GM18861 (cell line): ENCODE results near the gene TEDC2.
"Not testable (repeated sequence)": the region's sequence is repeated elsewhere in the genome, so short reads cannot be mapped to it uniquely, and the experiment has no call there.

Experiments used
- ATAC-seq: cut with Tn5 transposase; IDR thresholded peaks from one replicate; pipeline ENCODE4 v1.9.1; 2021; ENCODE audit not compliant: unreplicated experiment

The TEDC2 gene

DNA sequence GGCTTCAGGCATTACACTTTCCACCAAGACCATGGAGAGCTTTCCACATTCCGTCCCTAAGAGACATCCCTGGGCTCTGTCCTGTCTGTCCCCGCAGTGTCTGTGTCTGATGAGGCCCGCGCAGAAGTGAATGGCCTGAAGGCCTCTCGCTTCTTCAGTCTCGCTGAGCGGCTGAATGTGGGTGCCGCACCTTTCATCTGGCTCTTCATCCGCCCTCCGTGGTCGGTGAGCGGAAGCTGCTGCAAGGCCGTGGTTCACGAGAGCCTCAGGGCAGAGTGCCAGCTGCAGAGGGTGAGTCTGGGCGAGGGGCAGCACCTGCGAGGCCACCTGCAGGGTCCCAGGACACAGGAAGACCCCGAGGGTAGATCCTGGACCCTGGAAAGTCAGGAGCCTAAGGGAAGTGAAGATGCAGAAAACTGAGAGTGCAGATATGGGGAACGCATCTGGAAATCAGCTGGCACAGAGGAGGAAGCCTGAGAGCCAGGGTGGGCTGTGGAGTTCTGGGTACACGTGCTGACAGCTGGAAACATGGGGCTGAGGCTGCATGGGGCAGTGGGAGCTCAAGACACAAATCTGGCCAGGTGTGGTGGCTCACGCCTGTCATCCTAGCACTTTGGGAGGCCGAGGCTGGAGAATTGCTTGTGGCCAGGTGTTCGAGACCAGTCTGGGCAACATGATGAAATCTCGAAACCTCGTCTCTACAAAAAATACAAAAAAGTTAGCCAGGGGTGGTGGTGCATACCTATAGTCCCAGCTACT, 22.7 kb upstream of the TEDC2 start:
- no peak for ATAC-seq

- no peak for ATAC-seq
Measured at GRCh38 chr16:2438121-2438520, 21.8 kb upstream of the TEDC2 start.

- ATAC-seq, result no peak
Measured at GRCh38 chr16:2439598-2439997, 20.3 kb upstream of the TEDC2 start.

DNA sequence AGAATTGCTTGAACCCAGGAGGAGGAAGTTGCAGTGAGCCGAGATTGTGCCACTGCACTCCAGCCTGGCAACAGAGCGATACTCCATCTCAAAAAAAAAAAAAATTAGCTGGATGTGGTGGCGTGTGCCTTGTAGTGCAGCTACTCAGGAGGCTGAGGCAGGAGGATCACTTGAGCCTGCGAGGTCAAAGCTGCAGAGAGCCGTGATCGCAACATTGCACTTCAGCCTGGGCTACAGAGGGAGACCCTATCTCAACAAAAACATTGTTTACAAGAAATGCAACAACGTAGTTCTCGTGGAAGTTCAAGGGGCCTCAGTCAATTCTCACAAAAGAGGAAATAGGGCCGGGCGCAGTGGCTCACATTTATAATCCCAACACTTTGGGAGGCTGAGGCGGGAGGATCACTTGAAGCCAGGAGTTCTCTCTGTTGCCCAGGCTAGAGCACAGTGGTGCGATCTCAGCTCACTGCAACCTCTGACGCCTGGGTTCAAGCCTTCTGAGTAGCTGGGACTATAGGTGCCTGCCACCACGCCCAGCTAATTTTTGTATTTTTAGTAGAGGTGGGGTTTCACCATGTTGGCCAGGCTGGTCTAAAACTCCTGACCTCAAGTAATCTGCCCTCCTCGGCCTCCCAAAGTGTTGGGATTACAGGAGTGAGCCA, 18.6 kb upstream of the TEDC2 start:
- not testable (repeated sequence) for ATAC-seq

DNA sequence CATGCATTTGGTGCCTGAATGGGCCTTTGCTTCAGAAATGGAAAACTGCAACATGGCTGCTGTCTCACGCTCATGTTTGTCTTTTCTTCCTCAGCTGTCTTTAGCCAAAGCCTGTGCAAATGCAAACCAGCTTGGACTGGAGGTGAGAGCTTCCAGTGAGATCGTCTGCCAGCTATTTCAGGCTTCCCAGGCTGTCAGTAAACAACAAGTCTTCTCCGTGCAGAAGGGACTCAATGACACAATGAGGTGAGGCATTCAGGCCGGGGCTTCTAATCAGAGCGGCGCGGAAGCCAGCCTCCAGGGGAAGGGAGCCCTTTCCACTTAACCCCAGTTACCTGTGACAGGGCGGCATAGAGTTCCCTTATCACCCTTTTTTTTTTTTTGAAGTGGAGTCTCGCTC, 16.4 kb upstream of the TEDC2 start:
- ATAC-seq, result no peak

DNA sequence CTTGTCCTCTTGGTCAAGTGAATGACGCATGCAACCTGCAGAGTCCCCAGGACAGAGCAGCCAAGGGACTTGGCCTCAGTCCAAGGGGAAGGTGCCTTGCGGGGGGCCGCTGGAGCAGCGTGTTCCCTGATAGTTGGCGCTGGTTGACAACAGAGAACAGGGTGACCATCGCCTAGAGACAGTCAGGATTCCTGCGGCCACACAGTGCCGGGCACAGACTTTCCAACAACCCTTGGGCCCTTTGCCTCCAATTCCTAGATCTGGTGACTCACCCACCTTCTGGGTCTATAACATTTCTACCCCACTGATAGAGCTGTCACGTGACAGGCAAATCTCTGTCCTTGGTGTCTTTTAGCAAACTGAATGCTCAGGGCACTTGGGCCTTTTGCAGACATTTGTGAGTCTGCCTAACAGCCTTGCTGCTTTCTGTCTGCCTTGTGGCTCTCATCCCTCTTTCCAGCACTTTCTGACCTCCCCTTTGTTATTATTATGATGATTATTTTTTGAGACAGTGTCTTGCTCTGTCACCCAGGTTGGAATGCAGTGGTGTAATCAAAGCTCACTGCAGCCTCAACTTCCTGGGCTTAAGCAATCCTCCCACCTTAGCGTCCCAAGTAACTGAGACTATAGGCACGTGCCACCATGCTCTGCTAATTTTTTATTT, 11.9 kb upstream of the TEDC2 start:
- ATAC-seq, result no peak

- no peak for ATAC-seq
Measured at GRCh38 chr16:2449118-2449517, 10.8 kb upstream of the TEDC2 start.

GRCh38 chr16:2450535-2450934, 9.4 kb upstream of the TEDC2 start:
- ATAC-seq, result no peak

GRCh38 chr16:2450975-2451381, 8.9 kb upstream of the TEDC2 start:
- no peak for ATAC-seq

- ATAC-seq, result no peak
Measured at GRCh38 chr16:2451851-2452320, 8.0 kb upstream of the TEDC2 start.

DNA sequence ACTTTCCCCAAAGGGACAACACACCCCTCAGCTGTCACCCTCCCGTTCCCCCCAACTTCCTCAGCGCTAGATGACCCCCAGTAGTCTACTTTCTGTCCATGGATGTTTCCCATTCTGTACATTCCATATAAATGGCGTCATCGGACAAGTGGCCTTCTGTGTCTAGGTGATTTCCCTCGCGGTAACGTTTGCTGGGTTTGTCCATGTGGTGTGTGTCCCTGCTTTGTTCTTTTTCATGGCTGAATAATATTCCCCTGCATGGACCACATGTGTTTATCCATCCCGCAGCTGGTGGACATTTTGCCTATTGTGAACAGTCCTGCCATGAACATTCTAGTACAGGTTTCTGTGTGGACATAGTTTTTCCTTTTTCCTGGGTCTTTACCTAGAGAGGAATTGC, 7.3 kb upstream of the TEDC2 start:
- ATAC-seq, result no peak

- ATAC-seq, result no peak
Measured at GRCh38 chr16:2455081-2455845, 4.6 kb upstream of the TEDC2 start.

DNA sequence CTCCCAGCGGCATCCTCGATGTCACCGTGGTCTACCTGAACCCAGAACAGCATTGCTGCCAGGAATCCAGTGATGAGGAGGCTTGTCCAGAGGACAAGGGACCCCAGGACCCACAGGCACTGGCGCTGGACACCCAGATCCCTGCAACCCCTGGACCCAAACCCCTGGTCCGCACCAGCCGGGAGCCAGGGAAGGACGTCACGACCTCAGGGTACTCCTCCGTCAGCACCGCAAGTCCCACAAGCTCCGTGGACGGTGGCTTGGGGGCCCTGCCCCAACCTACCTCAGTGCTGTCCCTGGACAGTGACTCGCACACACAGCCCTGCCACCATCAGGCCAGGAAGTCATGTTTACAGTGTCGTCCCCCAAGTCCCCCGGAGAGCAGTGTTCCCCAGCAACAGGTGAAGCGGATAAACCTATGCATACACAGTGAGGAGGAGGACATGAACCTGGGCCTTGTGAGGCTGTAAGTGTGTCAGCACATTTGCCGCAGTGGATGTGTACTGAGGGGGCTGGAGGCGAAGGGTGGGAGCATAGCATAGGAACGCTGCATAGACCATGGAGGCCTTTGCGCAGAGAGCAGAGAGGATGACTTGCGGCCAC, 3.3 kb upstream of the TEDC2 start:
- ATAC-seq, result no peak

GRCh38 chr16:2457267-2457666, 2.6 kb upstream of the TEDC2 start:
- no peak for ATAC-seq

DNA sequence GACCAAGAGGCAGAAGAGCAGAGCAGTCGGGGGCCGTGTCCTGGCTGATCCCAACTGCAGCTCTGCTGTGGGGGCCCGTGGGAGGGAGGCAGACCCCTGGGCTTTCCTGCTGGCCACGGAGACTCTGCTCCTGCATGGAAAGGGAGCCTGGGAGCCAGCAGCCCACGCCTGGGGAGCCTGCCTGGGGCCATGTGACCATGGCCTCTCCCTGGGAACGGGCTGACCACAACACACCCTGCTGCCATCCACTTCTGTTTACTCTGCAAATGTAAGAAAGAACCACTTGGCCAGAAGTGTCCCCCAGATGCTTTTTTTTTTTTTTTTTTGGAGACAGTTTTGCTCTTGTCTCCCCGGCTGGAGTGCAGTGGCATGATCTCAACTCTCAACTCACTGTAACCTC, 2.0 kb upstream of the TEDC2 start:
- ATAC-seq, result no peak

DNA sequence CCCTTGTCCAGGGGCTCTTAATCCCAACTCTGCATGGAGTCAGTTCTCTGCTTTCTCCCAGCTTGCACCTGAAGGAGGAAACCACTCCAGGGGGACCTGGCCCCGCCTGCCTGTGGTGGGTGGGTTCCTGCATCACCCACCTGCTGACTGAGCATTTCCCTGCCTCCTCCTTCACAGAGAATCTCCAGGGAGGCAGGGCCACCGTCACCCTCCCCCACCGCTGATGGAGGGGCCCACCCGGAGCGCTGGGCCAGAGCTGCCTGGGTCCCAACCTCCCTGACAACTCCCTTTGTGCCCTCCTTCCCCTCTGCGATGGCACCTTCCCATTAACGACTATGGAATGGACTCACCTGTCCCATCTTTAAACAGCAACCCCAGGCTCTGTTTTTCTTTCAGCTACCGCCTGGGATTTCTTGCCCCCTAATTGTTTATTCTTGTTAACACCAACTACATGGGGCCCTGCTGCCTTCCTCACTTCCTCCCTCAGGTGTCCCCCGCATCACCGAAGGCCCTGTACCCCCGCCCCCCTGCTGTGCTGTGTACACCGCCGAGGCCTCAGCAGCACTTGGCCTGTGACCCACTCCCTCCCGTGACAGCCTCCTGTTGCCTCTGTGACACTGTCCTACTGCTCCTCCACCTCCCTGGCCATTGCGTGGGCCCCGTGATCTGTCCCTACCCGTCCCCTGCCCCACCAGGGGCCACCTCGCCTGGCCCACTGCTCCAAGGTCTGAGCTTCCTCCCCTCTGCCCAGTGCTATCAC, 842 bp upstream of the TEDC2 start:
- no peak for ATAC-seq

- ATAC-seq, result no peak
Measured at GRCh38 chr16:2460391-2460713, 443 bp downstream of the TEDC2 start.

DNA sequence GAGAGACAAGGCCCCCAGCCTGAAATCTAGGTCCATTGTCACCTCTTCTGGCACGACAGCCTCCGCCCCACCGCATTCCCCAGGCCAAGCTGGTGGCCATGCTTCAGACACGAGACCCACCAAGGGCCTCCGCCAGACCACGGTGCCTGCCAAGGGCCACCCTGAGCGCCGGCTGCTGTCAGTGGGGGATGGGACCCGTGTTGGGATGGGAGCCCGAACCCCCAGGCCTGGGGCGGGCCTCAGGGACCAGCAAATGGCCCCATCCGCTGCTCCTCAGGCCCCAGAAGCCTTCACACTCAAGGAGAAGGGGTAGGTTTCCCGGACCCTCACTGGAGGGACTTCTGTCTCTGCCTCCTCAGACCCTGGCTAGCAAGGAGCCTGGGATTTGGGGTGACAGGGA, 1.0 kb downstream of the TEDC2 start:
- no peak for ATAC-seq

GRCh38 chr16:2462031-2462866, 2.3 kb downstream of the TEDC2 start:
- ATAC-seq, result no peak
